HEK293 (cell line): ENCODE data around the gene BCOR.

ENCODE experiments used
- CTCF ChIA-PET: fragments of 350-600 bp; formaldehyde crosslinking; extraction: SDS; loops from one replicate; lab custom pipeline; 2021; ENCODE audit warnings: antibody characterized with exemption; lab: Yijun Ruan, JAX
- POLR2A ChIA-PET: fragments of 300-600 bp; formaldehyde crosslinking; extraction: SDS; loops from one replicate; lab custom pipeline; 2020; ENCODE audit warnings: antibody characterized with exemption, inconsistent platforms; lab: Yijun Ruan, JAX
- H3K27ac ChIP-seq: fragments of 200-500 bp; sonication (Bioruptor generic); 2 replicates; pipeline ENCODE4 v1.5.1; 2014; ENCODE audit warnings: low read depth, low read length, control low read depth, inconsistent platforms; ENCODE audit errors: extremely low read depth
- H3K36me3 ChIP-seq, 2 experiments: fragments of 200-500 bp in 1 of 2; sonication (Bioruptor generic) in 1 of 2; 1 replicate in 1 of 2; 2 replicates in 1 of 2; pipeline ENCODE4 v1.5.1; 2014 to 2017; ENCODE audit warnings: inconsistent platforms in 2 of 2, low read length in 2 of 2; ENCODE audit not compliant: control insufficient read depth in 2 of 2, insufficient read depth in 1 of 2
- H3K4me1 ChIP-seq: fragments of 200-500 bp; sonication (Bioruptor generic); 2 replicates; pipeline ENCODE4 v1.5.1; 2014; ENCODE audit warnings: mild to moderate bottlenecking, low read length, inconsistent platforms; ENCODE audit not compliant: control insufficient read depth, insufficient read depth
- H3K4me3 ChIP-seq: 2 replicates; pipeline ENCODE4 v1.5.1; 2011; ENCODE audit warnings: low read depth, mild to moderate bottlenecking, control low read depth, low read length, moderate library complexity
- H3K9me3 ChIP-seq: fragments of 200-500 bp; sonication (Bioruptor generic); 2 replicates; pipeline ENCODE4 v1.5.1; 2014; ENCODE audit warnings: low read depth, low read length, inconsistent platforms; ENCODE audit not compliant: control insufficient read depth, insufficient read depth
- BCL11B ChIP-seq: fragments of 450-650 bp; formaldehyde crosslinking; IDR thresholded peaks from 2 replicates; pipeline ENCODE4 v1.5.1; 2016; ENCODE audit warnings: low read depth, missing biosample characterization, missing genetic modification characterization
- FEZF1 ChIP-seq: fragments of 450-650 bp; formaldehyde crosslinking; IDR thresholded peaks from 2 replicates; pipeline ENCODE4 v1.5.1; 2016; ENCODE audit warnings: missing biosample characterization, missing genetic modification characterization
- HIC1 ChIP-seq: fragments of 450-650 bp; formaldehyde crosslinking; IDR thresholded peaks from 2 replicates; pipeline ENCODE4 v1.5.1; 2016; ENCODE audit warnings: missing biosample characterization, missing genetic modification characterization
- KLF1 ChIP-seq: fragments of 450-650 bp; formaldehyde crosslinking; IDR thresholded peaks from 2 replicates; pipeline ENCODE4 v1.5.1; 2016; ENCODE audit warnings: missing biosample characterization, missing genetic modification characterization
- KLF7 ChIP-seq: fragments of 450-650 bp; formaldehyde crosslinking; IDR thresholded peaks from 2 replicates; pipeline ENCODE4 v1.5.1; 2016; ENCODE audit warnings: missing biosample characterization, missing genetic modification characterization, borderline replicate concordance
- OSR2 ChIP-seq: fragments of 450-650 bp; formaldehyde crosslinking; IDR thresholded peaks from 2 replicates; pipeline ENCODE4 v1.5.1; 2016; ENCODE audit warnings: missing biosample characterization, missing genetic modification characterization
- PRDM10 ChIP-seq: fragments of 450-650 bp; formaldehyde crosslinking; IDR thresholded peaks from 2 replicates; pipeline ENCODE4 v1.5.1; 2016; ENCODE audit warnings: missing biosample characterization, missing genetic modification characterization
- PRDM4 ChIP-seq: fragments of 450-650 bp; formaldehyde crosslinking; IDR thresholded peaks from 2 replicates; pipeline ENCODE4 v1.5.1; 2017; ENCODE audit warnings: missing biosample characterization, missing genetic modification characterization
- PRDM6 ChIP-seq: fragments of 450-650 bp; formaldehyde crosslinking; IDR thresholded peaks from 2 replicates; pipeline ENCODE4 v1.5.1; 2017; ENCODE audit warnings: missing biosample characterization, missing genetic modification characterization
- SCRT2 ChIP-seq: fragments of 450-650 bp; formaldehyde crosslinking; IDR thresholded peaks from 2 replicates; pipeline ENCODE4 v1.5.1; 2016; ENCODE audit warnings: missing biosample characterization, missing genetic modification characterization
- SP2 ChIP-seq: fragments of 450-650 bp; formaldehyde crosslinking; IDR thresholded peaks from 2 replicates; pipeline ENCODE4 v1.5.1; 2016; ENCODE audit warnings: missing biosample characterization, missing genetic modification characterization
- SP7 ChIP-seq: fragments of 450-650 bp; formaldehyde crosslinking; IDR thresholded peaks from 2 replicates; pipeline ENCODE4 v1.5.1; 2016; ENCODE audit warnings: missing biosample characterization, missing genetic modification characterization
- TCF7L2 ChIP-seq: IDR thresholded peaks from 2 replicates; pipeline ENCODE4 v1.6.1; 2011; ENCODE audit warnings: low read depth, mild to moderate bottlenecking, inconsistent platforms, low read length, moderate library complexity, borderline replicate concordance
- WT1 ChIP-seq: fragments of 450-650 bp; formaldehyde crosslinking; IDR thresholded peaks from 2 replicates; pipeline ENCODE4 v1.5.1; 2016; ENCODE audit warnings: missing biosample characterization, missing genetic modification characterization
- ZBTB17 ChIP-seq: fragments of 450-650 bp; formaldehyde crosslinking; IDR thresholded peaks from 2 replicates; pipeline ENCODE4 v1.5.1; 2016; ENCODE audit warnings: missing biosample characterization, missing genetic modification characterization
- ZNF335 ChIP-seq: fragments of 450-650 bp; formaldehyde crosslinking; conservative IDR thresholded peaks from 2 replicates; pipeline ENCODE4 v1.5.1; 2016; ENCODE audit warnings: missing biosample characterization, missing genetic modification characterization
- ZNF423 ChIP-seq: fragments of 450-650 bp; formaldehyde crosslinking; IDR thresholded peaks from 2 replicates; pipeline ENCODE4 v1.5.1; 2016; ENCODE audit warnings: missing biosample characterization, missing genetic modification characterization
- ZNF555 ChIP-seq: fragments of 450-650 bp; formaldehyde crosslinking; conservative IDR thresholded peaks from 2 replicates; pipeline ENCODE4 v1.5.1; 2017; ENCODE audit warnings: missing biosample characterization, mild to moderate bottlenecking, missing genetic modification characterization, inconsistent platforms
- ZNF645 ChIP-seq: fragments of 450-650 bp; formaldehyde crosslinking; IDR thresholded peaks from 2 replicates; pipeline ENCODE4; 2016; ENCODE audit warnings: missing biosample characterization, missing genetic modification characterization
- ZNF660 ChIP-seq: fragments of 450-650 bp; IDR thresholded peaks from 2 replicates; pipeline ENCODE4 v1.5.1; 2018; ENCODE audit warnings: missing biosample characterization, mild to moderate bottlenecking, missing genetic modification characterization
- ZNF677 ChIP-seq: fragments of 450-650 bp; IDR thresholded peaks from 2 replicates; pipeline ENCODE4 v1.5.0; 2018; ENCODE audit warnings: missing biosample characterization, mild to moderate bottlenecking, missing genetic modification characterization, moderate library complexity
- ZNF76 ChIP-seq: fragments of 450-650 bp; formaldehyde crosslinking; IDR thresholded peaks from 2 replicates; pipeline ENCODE4; 2016; ENCODE audit warnings: low read depth, missing biosample characterization, missing genetic modification characterization, borderline replicate concordance

Gene BCOR

GRCh38 chrX:40104630-40104984, 6.8 kb upstream of the BCOR start (continued):
- TF ChIP-seq SCRT2: no peak
- TF ChIP-seq ZNF645 (tag by site-specific recombination): no peak
- no peak for TF ChIP-seq ZNF555
- TF ChIP-seq SP7 (tag by site-specific recombination): no peak
- TF ChIP-seq SP2 (tag by site-specific recombination): peak; percentile 19; the same call in 1 of the 2 replicates
- TF ChIP-seq ZNF335 (tag by site-specific recombination): peak; percentile 45; the same call in 1 of the 2 replicates
- 0 out of 2 replicates have a peak, but pooled peaks have one; percentile 62 for TF ChIP-seq ZNF423 (tag by site-specific recombination)
- TF ChIP-seq PRDM4 (tag by site-specific recombination): peak; percentile 81
- no peak for TF ChIP-seq BCL11B
- TF ChIP-seq HIC1 (tag by site-specific recombination): 0 out of 2 replicates have a peak, but pooled peaks have one; percentile 38
- no peak for TF ChIP-seq ZNF76 (tag by site-specific recombination)
- TF ChIP-seq ZNF660 (tag by site-specific recombination): no peak
- TF ChIP-seq ZNF677 (tag by site-specific recombination): no peak

GRCh38 chrX:40103565-40104323, 6.0 kb upstream of the BCOR start:
- Histone ChIP-seq H3K9me3 (no peaks in the 10 kb centered on the region), H3K27ac (peak overlapping the region; percentile 100), H3K4me3 (no peak overlapping the region), H3K4me1 (peaks cover 25% of the 10 kb centered on the region), H3K36me3 (no peaks in the 10 kb centered on the region)
- POLR2A ChIA-PET: interaction anchor here (2.3 kb wide), 1 partner anchor 10 kb away, joined by 7 read pairs; no protein-coding TSS in a partner anchor
- CTCF ChIA-PET: interaction anchor here (0.6 to 1.2 kb wide), 3 partner anchors 83 to 488 kb away, joined by 3 to 4 read pairs (median 3); no protein-coding TSS in a partner anchor
- TF ChIP-seq OSR2 (tag by site-specific recombination) (no peak), FEZF1 (peak; percentile 63), TCF7L2 (peak; percentile 95), PRDM10 (tag by site-specific recombination) (peak; percentile 68; the same call in 1 of the 2 replicates), KLF7 (tag by site-specific recombination) (no peak), ZBTB17 (tag by site-specific recombination) (peak; percentile 63), PRDM4 (tag by site-specific recombination) (no peak), PRDM6 (tag by site-specific recombination) (peak; percentile 16; the same call in 1 of the 2 replicates), WT1 (tag by site-specific recombination) (peak; percentile 81), KLF1 (tag by site-specific recombination) (peak; percentile 57)
